HG02973 (cell line): ENCODE measurements around the gene UCK1.

Experiments used
- ATAC-seq: cut with Tn5 transposase; IDR thresholded peaks from one replicate; pipeline ENCODE4 v1.9.1; 2021; ENCODE audit warnings: moderate library complexity; ENCODE audit not compliant: unreplicated experiment

The UCK1 gene

DNA sequence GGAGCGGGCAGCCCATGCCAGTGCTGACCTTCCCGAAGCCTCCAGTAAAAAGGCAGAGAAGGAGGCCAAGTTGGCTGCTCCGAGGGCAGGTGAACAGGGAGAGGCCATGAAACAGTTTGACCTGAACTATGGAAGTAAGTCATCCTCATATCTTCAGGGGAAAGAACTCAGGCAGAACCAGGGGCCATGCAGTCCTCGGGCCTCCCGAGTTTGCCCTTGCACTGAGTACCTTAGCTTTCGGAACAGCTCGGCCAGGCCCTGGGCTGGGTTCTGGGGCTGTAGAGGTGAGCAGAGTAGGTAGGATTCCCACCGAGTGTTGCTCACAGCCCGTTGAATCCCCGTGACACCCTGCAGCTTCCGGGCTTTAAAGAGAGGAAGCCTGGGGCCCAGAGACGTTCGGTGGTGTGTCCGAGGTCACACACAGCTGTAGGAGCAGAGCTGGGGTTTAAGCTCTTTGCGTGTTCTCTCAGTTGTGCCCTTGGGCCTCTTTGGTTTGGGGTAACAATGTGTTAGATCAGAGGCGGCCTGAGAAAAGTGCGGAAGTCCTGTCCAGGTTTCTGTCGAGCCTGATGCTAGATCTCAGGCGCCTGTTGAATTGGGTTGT lies 53.1 kb downstream of the UCK1 start:
- ATAC-seq, result no peak

DNA sequence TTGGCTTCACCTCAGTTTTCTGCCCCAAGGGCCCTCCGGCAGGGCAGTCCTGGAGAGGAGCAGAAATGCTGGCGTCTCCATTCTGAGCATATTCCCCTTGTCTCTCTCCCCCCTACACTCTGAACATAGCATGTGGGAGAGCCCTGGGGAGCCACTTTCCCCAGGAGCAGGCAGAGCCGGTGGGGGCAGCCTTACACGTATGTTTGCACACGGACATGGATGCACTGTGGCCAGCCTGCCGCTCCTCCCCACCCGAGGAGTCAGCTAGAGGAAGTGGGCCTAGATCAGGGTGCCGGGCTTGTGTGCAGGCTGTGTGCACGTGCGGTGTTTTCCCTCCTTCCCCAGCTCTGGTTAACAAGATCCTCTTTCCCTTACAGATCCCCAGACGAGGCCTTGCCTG lies 53.7 kb downstream of the UCK1 start:
- ATAC-seq, result no peak

DNA sequence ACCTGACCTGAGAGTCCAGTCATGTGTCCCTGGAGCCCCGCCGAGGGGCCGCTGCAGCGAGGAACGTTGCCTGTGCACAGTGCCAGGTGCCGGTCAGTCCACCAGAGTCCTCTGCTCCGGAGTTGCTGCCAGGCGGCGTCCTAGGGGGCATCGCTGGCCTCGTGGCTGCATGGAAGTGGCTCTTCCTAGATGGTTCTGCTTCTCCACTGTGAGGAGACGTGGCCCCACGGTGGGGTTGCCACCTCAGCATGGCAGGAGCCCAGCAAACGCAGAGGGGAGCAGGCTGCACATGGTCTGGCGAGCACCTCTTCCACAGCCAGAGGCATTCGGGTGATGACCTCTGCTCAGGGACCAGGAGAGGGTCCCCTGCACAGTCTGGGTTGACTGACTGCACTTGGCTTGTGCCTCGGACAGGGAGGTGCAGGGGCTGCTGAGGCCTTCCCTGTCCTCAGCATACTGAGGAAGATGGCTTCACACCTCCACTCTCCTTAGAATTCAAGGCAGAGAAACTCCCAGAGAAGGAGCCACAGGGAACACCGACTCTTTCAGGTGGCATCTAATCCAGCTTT lies 54.2 kb downstream of the UCK1 start:
- ATAC-seq, result no peak

DNA sequence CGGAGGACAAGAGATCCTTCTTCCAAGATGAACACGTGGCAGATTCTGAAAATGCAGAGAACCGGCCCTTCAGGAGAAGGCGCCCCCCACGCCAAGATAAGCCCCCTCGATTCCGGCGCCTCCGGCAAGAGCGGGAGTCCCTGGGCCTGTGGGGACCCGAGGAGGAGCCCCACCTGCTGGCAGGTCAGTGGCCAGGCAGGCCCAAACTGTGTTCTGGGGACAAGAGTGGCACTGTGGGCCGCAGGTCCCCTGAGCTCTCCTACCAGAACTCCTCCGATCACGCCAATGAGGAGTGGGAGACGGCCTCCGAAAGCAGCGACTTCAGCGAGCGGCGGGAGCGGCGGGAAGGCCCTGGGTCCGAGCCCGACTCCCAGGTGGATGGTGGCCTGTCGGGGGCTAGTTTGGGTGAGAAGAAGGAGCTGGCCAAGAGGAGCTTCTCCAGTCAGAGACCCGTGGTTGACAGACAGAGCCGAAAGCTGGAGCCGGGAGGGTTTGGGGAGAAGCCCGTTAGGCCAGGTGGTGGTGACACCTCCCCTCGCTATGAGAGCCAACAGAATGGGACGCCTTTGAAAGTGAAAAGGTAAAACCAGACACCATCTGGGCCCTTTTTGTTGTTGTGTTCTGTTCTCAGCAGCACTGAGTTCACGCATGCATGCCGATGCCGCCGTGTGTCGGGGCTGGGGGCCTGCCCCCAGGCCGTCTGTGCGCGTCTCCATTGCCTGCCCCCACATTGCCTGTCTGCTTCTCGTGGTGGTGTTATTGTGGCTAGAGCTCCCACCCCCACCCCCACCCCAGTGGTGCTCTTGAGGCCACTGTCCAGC lies 54.9 kb downstream of the UCK1 start:
- no peak for ATAC-seq

DNA sequence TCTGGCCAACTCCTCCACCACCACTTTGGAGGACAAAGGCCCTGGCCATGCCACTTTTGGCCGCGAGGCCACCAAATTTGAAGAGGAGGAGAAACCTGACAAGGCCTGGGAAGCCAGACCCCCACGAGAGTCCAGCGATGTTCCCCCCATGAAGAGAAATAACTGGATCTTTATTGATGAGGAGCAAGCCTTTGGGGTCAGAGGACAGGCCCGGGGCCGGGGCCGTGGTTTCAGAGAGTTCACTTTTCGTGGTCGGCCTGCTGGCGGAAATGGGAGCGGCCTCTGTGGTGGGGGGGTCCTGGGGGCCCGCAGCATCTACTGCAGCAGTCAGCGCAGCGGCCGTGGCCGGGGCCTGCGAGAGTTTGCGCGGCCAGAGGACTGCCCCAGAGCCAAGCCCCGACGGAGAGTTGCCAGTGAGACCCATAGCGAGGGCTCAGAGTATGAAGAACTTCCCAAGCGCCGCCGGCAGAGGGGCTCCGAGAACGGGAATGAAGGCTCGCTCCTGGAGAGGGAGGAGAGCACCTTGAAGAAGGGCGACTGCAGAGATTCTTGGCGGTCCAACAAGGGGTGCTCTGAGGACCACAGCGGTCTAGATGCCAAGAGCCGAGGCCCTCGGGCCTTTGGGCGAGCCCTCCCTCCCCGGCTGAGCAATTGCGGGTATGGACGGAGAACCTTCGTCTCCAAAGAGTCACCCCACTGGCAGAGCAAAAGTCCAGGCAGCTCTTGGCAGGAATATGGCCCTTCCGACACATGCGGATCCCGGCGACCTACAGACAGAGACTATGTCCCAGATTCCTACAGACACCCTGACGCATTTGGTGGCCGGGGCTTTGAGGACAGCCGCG lies 55.7 kb downstream of the UCK1 start:
- ATAC-seq, result no peak

DNA sequence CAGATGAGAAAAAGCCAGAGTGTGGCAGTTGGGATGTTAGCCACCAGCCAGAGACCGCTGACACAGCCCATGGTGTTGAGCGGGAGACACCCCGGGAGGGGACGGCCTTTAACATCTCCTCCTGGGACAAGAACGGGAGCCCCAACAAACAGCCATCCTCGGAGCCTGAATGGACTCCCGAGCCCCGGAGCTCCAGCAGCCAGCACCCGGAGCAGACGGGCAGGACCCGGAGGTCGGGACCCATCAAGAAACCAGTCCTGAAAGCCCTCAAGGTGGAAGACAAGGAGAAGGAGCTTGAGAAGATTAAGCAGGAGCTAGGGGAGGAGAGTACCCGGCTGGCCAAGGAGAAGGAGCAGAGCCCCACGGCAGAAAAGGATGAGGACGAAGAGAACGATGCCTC lies 56.4 kb downstream of the UCK1 start:
- no peak for ATAC-seq

DNA sequence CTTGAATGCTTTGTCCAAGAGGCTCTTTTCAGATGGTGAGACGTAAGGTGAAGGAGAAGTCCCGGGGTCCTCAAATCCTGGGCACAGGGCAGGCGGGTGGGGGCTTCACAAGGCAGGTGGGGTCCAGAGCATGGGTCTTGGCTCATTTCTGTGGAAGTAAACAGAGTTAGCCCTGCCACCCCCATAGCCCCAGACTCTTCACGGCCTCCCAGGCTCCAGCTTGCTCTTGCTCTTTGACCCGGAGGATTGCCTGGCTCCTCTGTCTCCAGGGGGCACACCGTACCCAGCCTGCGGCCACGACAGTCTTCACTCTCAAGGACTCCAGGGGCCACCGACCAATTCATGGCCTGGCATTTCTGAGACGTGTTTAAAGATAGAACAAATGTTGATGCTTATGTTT lies 57.2 kb downstream of the UCK1 start:
- ATAC-seq, result no peak
